Esophagus squamous epithelium (tissue), 5 donors: ENCODE measurements around the gene C11orf42. TPM values are rescaled to one million over a fixed set of nuclear protein-coding genes. Genes with fewer than 3 reads are reported as not detected.

Experiments
- DNase-seq: peaks from one replicate; lab custom pipeline; 2025; lab: John Stamatoyannopoulos, UW
- H3K27ac ChIP-seq, 4 donors: fragments of 200-600 bp; sonication (generic); one replicate each; pipeline ENCODE4 v1.5.1; 2016 to 2019; ENCODE audit warnings: mild to moderate bottlenecking in 1 of 4
- H3K27me3 ChIP-seq, 4 donors: fragments of 200-600 bp; sonication (generic); 1 replicate in 3 of 4; 2 replicates in 1 of 4; pipeline versions ENCODE4 v1.5.1 to v1.6.0; 2017 to 2021; ENCODE audit warnings: antibody characterized with exemption in 1 of 4
- H3K36me3 ChIP-seq, 3 donors: fragments of 200-600 bp; sonication (generic); one replicate each; pipeline ENCODE4 v1.5.1; 2016 to 2019
- H3K4me1 ChIP-seq, 3 donors: fragments of 200-600 bp; sonication (generic); one replicate each; pipeline ENCODE4 v1.5.1; 2017 to 2019
- H3K4me3 ChIP-seq, 4 donors: fragments of 200-600 bp; sonication (generic); 1 replicate in 3 of 4; 2 replicates in 1 of 4; pipeline ENCODE4 v1.5.1; 2016 to 2019; ENCODE audit warnings: mild to moderate bottlenecking in 2 of 4, moderate library complexity in 1 of 4
- H3K9me3 ChIP-seq, 3 donors: fragments of 200-600 bp; sonication (generic); one replicate each; pipeline ENCODE4 v1.5.1; 2016 to 2019
- CTCF ChIP-seq, 6 experiments: fragments of 450-650 bp in 4 of 6; fragments of 200-600 bp in 2 of 6; sonication (generic) in 2 of 6; IDR thresholded peaks; one replicate each; pipeline ENCODE4 v1.5.1; 2016 to 2019; ENCODE audit warnings: antibody characterized with exemption in 6 of 6, mild to moderate bottlenecking in 4 of 6, moderate library complexity in 4 of 6
- POLR2A ChIP-seq, 4 donors: fragments of 450-650 bp; IDR thresholded peaks; one replicate each; pipeline ENCODE4 v1.6.1; 2017; ENCODE audit warnings: antibody characterized with exemption in 4 of 4, mild to moderate bottlenecking in 4 of 4, moderate library complexity in 3 of 4
- WGBS, 2 donors: methylation state at CpG; one replicate each; pipeline ENCODE4 v1.1.5; 2018; 5-methylcytosine and 5-hydroxymethylcytosine counted together
- intact Hi-C: fragments of 100-400 bp; cut with DNase I; formaldehyde crosslinking; loops from one replicate; pipeline ENCODE4 v1.15.0; 2022
- total RNA-seq, 4 donors: library from RNA; depleted of rRNA; stranded (reverse); fragments of >200 nt; gene quantifications; one replicate each; pipeline ENCODE4 v1.1.0, GENCODE V29; 2016
- donor health status: DM: yes; HTN: yes; CAD: no.

Gene C11orf42
- total RNA-seq, 4 donors from 2014 or later = not detected

- no peak for DNase-seq
- H3K36me3 ChIP-seq = peaks cover 0 to 76% (median 18%) of the 10 kb centered on the region in 3 donors
- intact Hi-C loops = no loop called here
- H3K27me3 ChIP-seq = no peaks in the 10 kb centered on the region
- H3K27ac ChIP-seq = no peak overlapping the region
- TF ChIP-seq CTCF (IDR thresholded peaks at IDR 0.05) = no peak
- no peak for TF ChIP-seq POLR2A (IDR thresholded peaks at IDR 0.05)
- WGBS, 2 donors = 78 to 82% methylated on average over 3 of the region's 3 CpGs
- no peak overlapping the region for H3K4me3 ChIP-seq
- H3K9me3 ChIP-seq = no peaks in the 10 kb centered on the region
- H3K4me1 ChIP-seq = no peaks in the 10 kb centered on the region
Observed at GRCh38 chr11:6206456-6207180, 1.3 kb downstream of the C11orf42 start.

GRCh38 chr11:6209801-6210200 is 4.4 kb downstream of the C11orf42 start:
- Histone ChIP-seq H3K27ac (no peak overlapping the region), H3K4me3 (no peak overlapping the region), H3K27me3 (no peaks in the 10 kb centered on the region), H3K4me1 (no peaks in the 10 kb centered on the region), H3K36me3 (peaks cover 0 to 99% (median 27%) of the 10 kb centered on the region in 3 donors), H3K9me3 (no peaks in the 10 kb centered on the region)
- whole genome bisulfite sequencing, 2 donors = 100% methylated on average over 1 to 2 of the region's 12 CpGs
- no peak for DNase-seq
- TF ChIP-seq CTCF (IDR thresholded peaks at IDR 0.05) (no peak), POLR2A (IDR thresholded peaks at IDR 0.05) (no peak)
- intact Hi-C loops = no loop called here

GRCh38 chr11:6210274-6210955 is 5.1 kb downstream of the C11orf42 start:
- Histone ChIP-seq H3K9me3 (no peaks in the 10 kb centered on the region), H3K27ac (no peak overlapping the region), H3K36me3 (peaks cover 0 to 99% (median 27%) of the 10 kb centered on the region in 3 donors), H3K27me3 (no peaks in the 10 kb centered on the region), H3K4me3 (no peak overlapping the region), H3K4me1 (no peaks in the 10 kb centered on the region)
- intact Hi-C loops = no loop called here
- TF ChIP-seq CTCF (IDR thresholded peaks at IDR 0.05) (no peak), POLR2A (IDR thresholded peaks at IDR 0.05) (no peak)
- WGBS, 2 donors = 96 to 97% methylated on average over 4 to 5 of the region's 9 CpGs
- no peak for DNase-seq

DNA sequence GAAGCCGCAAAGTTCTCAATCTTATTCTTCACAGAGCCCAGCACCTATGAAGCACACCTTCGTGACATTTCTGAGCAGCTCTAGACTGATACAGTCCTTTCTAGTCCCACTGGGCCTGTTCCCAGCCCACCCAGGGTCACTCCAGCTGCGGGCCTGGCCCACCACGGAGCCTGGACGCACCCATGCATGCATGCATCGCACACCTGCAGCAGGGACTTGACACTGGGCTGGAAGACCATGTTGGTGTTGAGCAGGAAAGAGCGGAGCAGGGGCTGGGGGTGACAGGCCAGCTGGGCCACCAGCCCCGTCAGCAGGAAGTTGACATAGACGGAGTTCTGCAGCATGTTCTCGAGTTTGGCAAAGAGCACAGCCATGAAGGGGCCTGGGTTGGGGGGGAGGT is 9.2 kb downstream of the C11orf42 start:
- Histone ChIP-seq H3K27ac (no peak overlapping the region), H3K9me3 (no peaks in the 10 kb centered on the region), H3K36me3 (peaks cover 18 to 100% (median 48%) of the 10 kb centered on the region in 3 donors), H3K27me3 (no peaks in the 10 kb centered on the region), H3K4me3 (no peak overlapping the region), H3K4me1 (peaks cover 0 to 12% (median 8%) of the 10 kb centered on the region in 3 donors)
- TF ChIP-seq CTCF (IDR thresholded peaks at IDR 0.05) = no peak
- 91 to 100% methylated on average over 3 to 6 of the region's 10 CpGs for WGBS, 2 donors
- intact Hi-C loops = no loop called here
- no peak for DNase-seq

DNA sequence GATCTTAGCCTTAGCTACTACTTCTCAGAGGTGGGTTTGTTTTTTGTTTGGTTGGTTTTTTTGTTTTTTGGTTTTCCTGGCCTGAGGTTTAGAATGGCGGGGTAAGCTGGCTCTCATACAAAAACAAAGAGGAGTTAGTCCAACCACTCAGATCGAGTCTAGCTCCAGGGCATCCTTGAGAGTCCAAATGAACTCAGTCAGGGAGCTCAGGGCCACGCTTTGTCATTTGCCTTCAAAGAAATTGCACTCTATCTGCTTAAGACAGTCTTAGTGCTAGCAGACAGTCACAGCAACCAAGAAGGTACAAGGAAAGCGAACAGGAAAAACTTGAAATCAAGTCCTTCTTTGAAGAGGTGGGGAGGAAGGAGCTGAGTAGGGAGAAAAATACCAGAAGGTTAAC is 11.1 kb downstream of the C11orf42 start:
- Histone ChIP-seq H3K27ac (no peak overlapping the region), H3K36me3 (peaks cover 18 to 100% (median 32%) of the 10 kb centered on the region in 3 donors), H3K4me1 (peaks cover 0 to 20% (median 14%) of the 10 kb centered on the region in 3 donors), H3K27me3 (no peaks in the 10 kb centered on the region), H3K4me3 (no peak overlapping the region), H3K9me3 (no peaks in the 10 kb centered on the region)
- intact Hi-C loops = no loop called here
- DNase-seq = no peak
- WGBS, 2 donors = 75 to 91% methylated on average over 4 of the region's 4 CpGs
- TF ChIP-seq CTCF (IDR thresholded peaks at IDR 0.05) = no peak
- no peak for TF ChIP-seq POLR2A (IDR thresholded peaks at IDR 0.05)
